Activated naive CD4-positive, alpha-beta T cell treated with anti-CD3 and anti-CD28 coated beads, Interleukin-2, amount 50 U/mL, for 72 hours (primary cell): ENCODE results near the gene RBM39. TPM values are rescaled to one million over a fixed set of nuclear protein-coding genes. Genes with fewer than 3 reads are reported as not detected.
"Not testable (repeated sequence)": the region's sequence is repeated elsewhere in the genome, so short reads cannot be mapped to it uniquely, and the experiment has no call there.

Source experiments
- ATAC-seq, 2 donors: fragments of 150-1000 bp; cut with Tn5 transposase; 2 replicates each; pipeline ENCODE4 v1.10.0; 2021; ENCODE audit warnings: mild to moderate bottlenecking in 2 of 2, moderate library complexity in 2 of 2
- DNase-seq, 2 donors: peaks; one replicate each; pipeline ENCODE4 v3.0.0; 2021 to 2022; ENCODE audit warnings: low spot score in 2 of 2
- H3K27ac Mint-ChIP-seq, 2 donors: one replicate each; pipeline ENCODE4 v1.8.0; 2022; ENCODE audit warnings: mild to moderate bottlenecking in 2 of 2, mixed read lengths in 2 of 2
- H3K36me3 Mint-ChIP-seq, 2 donors: one replicate each; pipeline ENCODE4 v1.8.0; 2022; ENCODE audit warnings: mixed read lengths in 2 of 2
- H3K9me3 Mint-ChIP-seq, 2 donors: one replicate each; pipeline ENCODE4 v1.8.0; 2022; ENCODE audit warnings: mixed read lengths in 2 of 2
- total RNA-seq, 2 donors: library from RNA; stranded (reverse); gene quantifications; one replicate each; pipeline ENCODE4 v1.2.3, GENCODE V29; 2022

RBM39 gene
- total RNA-seq, 2 donors from 2014 or later = 343 to 380 TPM

- ATAC-seq (no peak), DNase-seq (no peak)
- Mint-ChIP-seq H3K27ac (peak overlapping the region in 1 of 2 donors; percentile 23), H3K36me3 (peaks cover 15 to 28% of the 10 kb centered on the region in 2 donors), H3K9me3 (no peaks in the 10 kb centered on the region)
Measured at GRCh38 chr20:35704514-35705261, 37.4 kb downstream of the RBM39 start.

- peaks cover 27 to 30% of the 10 kb centered on the region in 2 donors for H3K36me3 Mint-ChIP-seq
- H3K9me3 Mint-ChIP-seq = no peaks in the 10 kb centered on the region
- ATAC-seq (no peak), DNase-seq (no peak)
- H3K27ac Mint-ChIP-seq = peak overlapping the region; percentile 22 to 52
Measured at GRCh38 chr20:35702824-35703695, 39.0 kb downstream of the RBM39 start.

- peak overlapping the region; percentile 52 to 57 for H3K27ac Mint-ChIP-seq
- H3K9me3 Mint-ChIP-seq = no peaks in the 10 kb centered on the region
- H3K36me3 Mint-ChIP-seq = peaks cover 27 to 31% of the 10 kb centered on the region in 2 donors
- ATAC-seq (no peak), DNase-seq (no peak)
Measured at GRCh38 chr20:35702051-35702823, 39.8 kb downstream of the RBM39 start.

- no peak for DNase-seq
- no peaks in the 10 kb centered on the region for H3K9me3 Mint-ChIP-seq
- H3K27ac Mint-ChIP-seq = peak overlapping the region; percentile 96 to 98
- ATAC-seq = no peak
- H3K36me3 Mint-ChIP-seq = peaks cover 27 to 31% of the 10 kb centered on the region in 2 donors
Measured at GRCh38 chr20:35700625-35701148, 41.4 kb downstream of the RBM39 start.

- H3K36me3 Mint-ChIP-seq = peaks cover 27 to 30% of the 10 kb centered on the region in 2 donors
- ATAC-seq (no peak), DNase-seq (no peak)
- H3K27ac Mint-ChIP-seq = peak overlapping the region; percentile 96 to 98
- H3K9me3 Mint-ChIP-seq = no peaks in the 10 kb centered on the region
Measured at GRCh38 chr20:35699957-35700624, 42.0 kb downstream of the RBM39 start.

GRCh38 chr20:35699127-35699956 lies 42.7 kb downstream of the RBM39 start, which contains the start of the genes NFS1 and ROMO1:
NFS1 (minus strand) TSS chr20:35699352; CDS start chr20:35699288, 64 bp downstream.
ROMO1 (plus strand) TSS chr20:35699405; CDS start chr20:35699633, 228 bp downstream.
- peaks cover 25 to 27% of the 10 kb centered on the region in 2 donors for H3K36me3 Mint-ChIP-seq
- peak within 1 kb of the TSS; percentile 98 for H3K27ac Mint-ChIP-seq
- H3K9me3 Mint-ChIP-seq = no peaks in the 10 kb centered on the region
- DNase-seq = peak; percentile 81 to 84
- ATAC-seq = peak; percentile 87 to 93

GRCh38 chr20:35698298-35699126 lies 43.5 kb downstream of the RBM39 start:
- peaks cover 20 to 27% of the 10 kb centered on the region in 2 donors for H3K36me3 Mint-ChIP-seq
- H3K9me3 Mint-ChIP-seq = no peaks in the 10 kb centered on the region
- ATAC-seq (peak; percentile 43 to 56), DNase-seq (no peak)
- H3K27ac Mint-ChIP-seq = peak overlapping the region; percentile 98

- peak overlapping the region; percentile 98 for H3K27ac Mint-ChIP-seq
- no peak for ATAC-seq
- H3K36me3 Mint-ChIP-seq = peaks cover 17 to 27% of the 10 kb centered on the region in 2 donors
- DNase-seq = no peak
- H3K9me3 Mint-ChIP-seq = no peaks in the 10 kb centered on the region
Measured at GRCh38 chr20:35697696-35698297, 44.3 kb downstream of the RBM39 start.

- Mint-ChIP-seq H3K36me3 (peaks cover 17 to 26% of the 10 kb centered on the region in 2 donors), H3K27ac (no peak overlapping the region), H3K9me3 (no peaks in the 10 kb centered on the region)
- DNase-seq (no peak), ATAC-seq (no peak)
Measured at GRCh38 chr20:35695978-35696377, 46.1 kb downstream of the RBM39 start.

GRCh38 chr20:35695245-35695749 lies 46.8 kb downstream of the RBM39 start:
- DNase-seq (no peak), ATAC-seq (no peak)

GRCh38 chr20:35690265-35690664 lies 51.8 kb downstream of the RBM39 start:
- H3K9me3 Mint-ChIP-seq = no peaks in the 10 kb centered on the region
- H3K27ac Mint-ChIP-seq = peak overlapping the region in 1 of 2 donors; percentile 71
- H3K36me3 Mint-ChIP-seq = peaks cover 9 to 14% of the 10 kb centered on the region in 2 donors
- no peak for ATAC-seq
- DNase-seq = no peak

More at GRCh38 chr20:35695245-35695749, 46.8 kb downstream of the RBM39 start:
- Mint-ChIP-seq H3K36me3 (peaks cover 17 to 23% of the 10 kb centered on the region in 2 donors), H3K27ac (peak overlapping the region in 1 of 2 donors; percentile 77), H3K9me3 (no peaks in the 10 kb centered on the region)

GRCh38 chr20:35686872-35687271 lies 55.2 kb downstream of the RBM39 start:
- peaks cover 9 to 14% of the 10 kb centered on the region in 2 donors for H3K36me3 Mint-ChIP-seq
- DNase-seq, ATAC-seq, H3K9me3 Mint-ChIP-seq, H3K27ac Mint-ChIP-seq: not testable (repeated sequence)

- ATAC-seq, H3K27ac Mint-ChIP-seq, DNase-seq, H3K9me3 Mint-ChIP-seq: not testable (repeated sequence)
- peaks cover 9 to 11% of the 10 kb centered on the region in 2 donors for H3K36me3 Mint-ChIP-seq
Measured at GRCh38 chr20:35685368-35685767, 56.7 kb downstream of the RBM39 start.
